ENCODE data around the gene JARID2. TPM values are rescaled to one million over a fixed set of nuclear protein-coding genes. Genes with fewer than 3 reads are reported as not detected.
A peak's percentile ranks its signal among the peaks of the same experiment; 100 is the strongest.

JARID2 gene
- total RNA-seq, 1 donor from 2014 or later, result 24.2 TPM

- no peak for DNase-seq (ENCODE audit: low read depth)
- Mint-ChIP-seq H3K27me3 (ENCODE audit: low read depth, unreplicated experiment) (no peaks in the 10 kb centered on the region), H3K27ac (ENCODE audit: unreplicated experiment) (peak overlapping the region; percentile 29), H3K9me3 (ENCODE audit: unreplicated experiment) (no peaks in the 10 kb centered on the region), H3K36me3 (ENCODE audit: low read depth, unreplicated experiment) (peaks cover 3% of the 10 kb centered on the region), H3K4me1 (ENCODE audit: low read depth, unreplicated experiment) (peaks cover 71% of the 10 kb centered on the region), H3K4me3 (ENCODE audit: unreplicated experiment) (peak overlapping the region; percentile 24)
- Histone ChIP-seq H2AFZ (ENCODE audit: low read depth, low read length) (no peak overlapping the region), H3K36me3 (ENCODE audit: insufficient read depth, low read length) (no peaks in the 10 kb centered on the region), H3K27ac (ENCODE audit: low read depth, low read length) (no peak overlapping the region), H3K4me1 (ENCODE audit: insufficient read depth, low read length) (peaks cover 31% of the 10 kb centered on the region), H3K9ac (ENCODE audit: low read length) (no peak overlapping the region), H3K27me3 (ENCODE audit: insufficient read depth, low read length) (no peaks in the 10 kb centered on the region), H3K9me3 (ENCODE audit: insufficient read depth, low read depth, low read length) (no peaks in the 10 kb centered on the region), H3K4me3 (ENCODE audit: insufficient read depth, low read depth, low read length) (no peak overlapping the region), H3K79me2 (ENCODE audit: insufficient read depth, low read length) (peaks cover 89% of the 10 kb centered on the region), H3K4me2 (ENCODE audit: low read length) (no peak overlapping the region), H4K20me1 (ENCODE audit: insufficient read depth, low read length) (peaks cover 94% of the 10 kb centered on the region)
- FAIRE-seq, result no peak
- TF ChIP-seq CTCF (IDR thresholded peaks at IDR 0.05; ENCODE audit: insufficient read depth, low read depth, low read length), result no peak
- no peak for TF ChIP-seq EZH2 (IDR thresholded peaks at IDR 0.05; ENCODE audit: insufficient read depth, low read length)
Observed at GRCh38 chr6:15257357-15258132, 11.7 kb downstream of the JARID2 start.

GRCh38 chr6:15259766-15260098 is 13.9 kb downstream of the JARID2 start:
- FAIRE-seq (peak; percentile 17), DNase-seq (ENCODE audit: low read depth) (no peak)
- peak overlapping the region; percentile 2 for H3K9ac ChIP-seq (ENCODE audit: low read length)
- H3K36me3 ChIP-seq (ENCODE audit: insufficient read depth, low read length), result no peaks in the 10 kb centered on the region
- peak overlapping the region; percentile 37 for H3K4me2 ChIP-seq (ENCODE audit: low read length)
- no peaks in the 10 kb centered on the region for H3K9me3 ChIP-seq (ENCODE audit: insufficient read depth, low read depth, low read length)
- peaks cover 91% of the 10 kb centered on the region for H4K20me1 ChIP-seq (ENCODE audit: insufficient read depth, low read length)
- Mint-ChIP-seq H3K27me3 (ENCODE audit: low read depth, unreplicated experiment) (no peaks in the 10 kb centered on the region), H3K9me3 (ENCODE audit: unreplicated experiment) (no peaks in the 10 kb centered on the region), H3K27ac (ENCODE audit: unreplicated experiment) (peak overlapping the region; percentile 70), H3K36me3 (ENCODE audit: low read depth, unreplicated experiment) (peaks cover 2% of the 10 kb centered on the region), H3K4me3 (ENCODE audit: unreplicated experiment) (peak overlapping the region; percentile 13), H3K4me1 (ENCODE audit: low read depth, unreplicated experiment) (peaks cover 75% of the 10 kb centered on the region)
- no peak for TF ChIP-seq CTCF (IDR thresholded peaks at IDR 0.05; ENCODE audit: insufficient read depth, low read depth, low read length)
- no peak for TF ChIP-seq EZH2 (IDR thresholded peaks at IDR 0.05; ENCODE audit: insufficient read depth, low read length)
- H3K4me1 ChIP-seq (ENCODE audit: insufficient read depth, low read length), result peaks cover 38% of the 10 kb centered on the region
- peak overlapping the region; percentile 3 for H3K27ac ChIP-seq (ENCODE audit: low read depth, low read length)
- no peak overlapping the region for H2AFZ ChIP-seq (ENCODE audit: low read depth, low read length)
- H3K4me3 ChIP-seq (ENCODE audit: insufficient read depth, low read depth, low read length), result no peak overlapping the region
- H3K79me2 ChIP-seq (ENCODE audit: insufficient read depth, low read length), result peaks cover 87% of the 10 kb centered on the region
- no peaks in the 10 kb centered on the region for H3K27me3 ChIP-seq (ENCODE audit: insufficient read depth, low read length)
